Skeletal muscle tissue (tissue), 4 donors: ENCODE data around the gene PXMP2. TPM values are rescaled to one million over a fixed set of nuclear protein-coding genes. Genes with fewer than 3 reads are reported as not detected.

Experiments
- H3K27ac ChIP-seq: one replicate; pipeline ENCODE4 v1.7.0; 2013; ENCODE audit warnings: mild to moderate bottlenecking, low read depth, low read length, inconsistent platforms
- H3K27me3 ChIP-seq, 3 donors: one replicate each; pipeline ENCODE4 v1.7.0; 2013; ENCODE audit warnings: low read length in 3 of 3; ENCODE audit not compliant: control insufficient read depth in 3 of 3, insufficient read depth in 3 of 3
- H3K36me3 ChIP-seq, 3 donors: one replicate each; pipeline ENCODE4 v1.7.0; 2013; ENCODE audit warnings: low read length in 3 of 3; ENCODE audit not compliant: control insufficient read depth in 3 of 3, insufficient read depth in 3 of 3
- H3K4me1 ChIP-seq, 3 donors: one replicate each; pipeline ENCODE4 v1.7.0; 2013; ENCODE audit warnings: low read length in 3 of 3, mild to moderate bottlenecking in 3 of 3; ENCODE audit not compliant: control insufficient read depth in 3 of 3, insufficient read depth in 3 of 3
- H3K4me3 ChIP-seq, 3 donors: one replicate each; pipeline ENCODE4 v1.7.0; 2013; ENCODE audit warnings: low read length in 3 of 3
- H3K9ac ChIP-seq, 3 donors: one replicate each; pipeline ENCODE4 v1.7.0; 2013; ENCODE audit warnings: low read length in 3 of 3, mild to moderate bottlenecking in 3 of 3, moderate library complexity in 2 of 3, low read depth in 1 of 3
- H3K9me3 ChIP-seq, 3 donors: one replicate each; pipeline ENCODE4 v1.7.0; 2013; ENCODE audit warnings: low read length in 3 of 3; ENCODE audit not compliant: control insufficient read depth in 3 of 3
- total RNA-seq: library from RNA; depleted of rRNA; stranded (reverse); fragments of >200 nt; gene quantifications from one replicate; pipeline ENCODE4 v1.2.3, GENCODE V29; 2014
- donor health status: Osteomylitis.

Gene PXMP2
- total RNA-seq: 22.4 TPM

DNA sequence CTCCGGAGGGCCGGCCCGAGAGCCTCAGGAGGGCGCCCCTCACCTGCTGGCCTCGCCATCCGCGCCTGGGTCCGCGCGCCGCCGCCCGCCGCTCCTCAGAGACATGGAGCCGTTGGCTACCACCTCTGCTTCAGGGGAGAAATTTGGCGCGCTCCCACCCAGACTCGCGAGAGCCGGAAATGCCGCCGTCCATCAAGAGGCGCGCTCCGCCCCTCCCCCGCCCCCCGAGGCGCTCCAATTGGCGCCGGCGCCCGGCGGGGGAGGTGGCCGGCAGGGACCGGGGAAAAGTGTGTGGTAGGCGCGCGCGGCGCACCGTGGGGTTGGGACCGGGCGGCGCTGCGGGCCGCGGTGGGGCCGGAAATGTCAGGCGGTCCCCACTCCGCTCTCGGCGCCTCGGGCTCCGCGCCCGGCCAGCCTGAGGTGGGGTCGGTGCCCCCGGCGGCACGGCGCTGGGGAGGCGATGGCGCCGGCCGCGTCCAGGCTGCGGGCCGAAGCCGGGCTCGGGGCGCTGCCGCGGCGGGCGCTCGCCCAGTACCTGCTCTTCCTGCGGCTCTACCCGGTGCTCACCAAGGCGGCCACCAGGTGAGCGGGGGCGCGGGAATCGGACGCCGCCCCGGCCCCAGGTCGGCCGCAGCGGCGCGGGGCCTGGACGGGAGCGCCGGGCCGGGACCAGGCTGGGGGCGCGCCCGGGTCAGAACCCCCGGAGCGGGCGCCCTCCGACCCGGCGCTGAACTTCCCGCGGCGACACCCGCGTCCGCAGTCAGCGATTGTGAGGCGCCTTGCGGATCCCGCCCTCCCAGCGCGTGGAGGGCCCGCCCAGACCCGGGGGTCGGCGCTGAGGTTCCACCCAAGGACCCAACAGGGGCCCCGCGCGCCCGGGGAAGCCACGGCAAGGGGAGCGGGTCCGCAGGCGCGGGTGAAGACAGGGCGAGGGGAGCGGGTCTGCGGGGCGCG is at the start of gene PXMP2, which contains the start of gene POLE:
Gene PXMP2, plus strand, starts transcription at position 377 of the 954 bp plus-strand sequence. Its CDS starts 84 bp downstream, at position 461.
Gene POLE, minus strand, starts transcription at position 132 of the 954 bp plus-strand sequence. Its CDS starts 27 bp downstream, at position 105.
- no peaks in the 10 kb centered on the region for H3K27me3 ChIP-seq
- peak within 1 kb of the TSS in 2 of 3 donors; percentile 67 to 70 for H3K4me3 ChIP-seq
- H3K9ac ChIP-seq: peak within 1 kb of the TSS; percentile 20 to 82 (median 64)
- no peak within 1 kb of the TSS for H3K27ac ChIP-seq
- H3K36me3 ChIP-seq: peaks cover 0 to 5% (median 2%) of the 10 kb centered on the region in 3 donors
- H3K4me1 ChIP-seq: peaks cover 5 to 14% (median 8%) of the 10 kb centered on the region in 3 donors
- H3K9me3 ChIP-seq: no peaks in the 10 kb centered on the region

DNA sequence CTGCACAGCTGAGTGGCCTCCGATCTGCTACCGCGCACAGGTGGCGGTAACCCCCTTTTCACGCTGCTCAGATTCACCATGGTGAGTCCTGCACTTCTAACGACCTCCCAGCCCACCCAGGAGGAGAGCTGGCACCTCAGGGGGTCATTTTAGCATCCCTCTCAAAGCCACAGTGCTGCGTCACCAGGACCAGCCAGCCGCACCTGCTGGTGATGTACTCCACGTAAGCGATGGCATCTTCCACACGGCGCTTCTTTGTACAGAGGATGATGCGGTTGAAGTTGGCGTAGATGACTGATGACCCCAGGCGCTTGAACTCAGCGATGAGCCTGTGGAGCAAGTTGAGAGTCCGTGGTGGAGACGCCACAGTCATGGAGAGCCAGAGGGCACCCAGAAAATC is 49.6 kb upstream of the PXMP2 start:
- H3K4me1 ChIP-seq: no peaks in the 10 kb centered on the region
- peaks cover 60 to 83% (median 64%) of the 10 kb centered on the region in 3 donors for H3K36me3 ChIP-seq
- no peak overlapping the region for H3K4me3 ChIP-seq
- H3K27ac ChIP-seq: no peak overlapping the region
- H3K9me3 ChIP-seq: no peaks in the 10 kb centered on the region
- H3K27me3 ChIP-seq: no peaks in the 10 kb centered on the region
- no peak overlapping the region for H3K9ac ChIP-seq

DNA sequence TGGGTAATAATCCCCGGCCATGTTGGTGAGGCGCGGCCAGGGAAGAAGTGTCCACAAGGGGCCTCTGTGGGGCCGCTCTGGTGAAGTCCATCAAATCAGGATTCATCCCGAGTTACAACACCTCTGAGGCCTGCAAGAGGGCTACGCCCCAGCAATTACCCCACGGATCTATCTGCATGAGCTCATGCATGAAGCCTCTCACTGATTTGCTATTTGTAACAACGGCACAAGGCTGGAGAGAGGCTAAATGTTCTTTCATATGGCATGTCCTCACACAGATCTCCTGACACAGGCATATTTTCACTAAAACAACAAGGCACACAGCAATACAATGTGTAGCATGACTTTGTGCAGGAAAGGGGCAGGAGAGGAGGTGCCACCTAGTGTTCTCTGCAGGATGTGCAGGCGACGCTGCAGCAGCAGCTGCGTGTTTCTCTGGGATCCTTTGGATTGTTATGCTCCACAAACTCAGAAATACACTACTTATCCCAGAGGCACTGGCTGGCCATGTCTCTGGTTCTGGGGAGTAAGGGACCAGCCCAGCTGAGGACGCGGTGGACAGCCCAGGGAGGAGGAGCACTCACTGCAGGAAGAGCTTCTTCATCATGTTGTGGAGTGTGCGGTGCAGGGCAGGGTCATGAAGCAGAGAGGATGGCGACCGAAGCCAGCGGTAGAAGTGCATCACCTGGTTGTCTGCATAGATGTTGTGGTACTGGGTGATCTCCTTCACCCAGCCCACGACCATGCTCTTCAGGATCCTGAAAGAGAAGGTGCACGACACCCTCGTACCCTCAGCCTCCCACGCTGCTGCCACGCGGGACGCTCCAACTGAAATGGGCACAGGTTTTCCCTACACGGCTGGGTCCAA is 48.6 kb upstream of the PXMP2 start:
- Histone ChIP-seq H3K27ac (no peak overlapping the region), H3K36me3 (peaks cover 68 to 85% (median 68%) of the 10 kb centered on the region in 3 donors), H3K4me3 (no peak overlapping the region), H3K9ac (no peak overlapping the region), H3K9me3 (no peaks in the 10 kb centered on the region), H3K27me3 (no peaks in the 10 kb centered on the region), H3K4me1 (no peaks in the 10 kb centered on the region)

DNA sequence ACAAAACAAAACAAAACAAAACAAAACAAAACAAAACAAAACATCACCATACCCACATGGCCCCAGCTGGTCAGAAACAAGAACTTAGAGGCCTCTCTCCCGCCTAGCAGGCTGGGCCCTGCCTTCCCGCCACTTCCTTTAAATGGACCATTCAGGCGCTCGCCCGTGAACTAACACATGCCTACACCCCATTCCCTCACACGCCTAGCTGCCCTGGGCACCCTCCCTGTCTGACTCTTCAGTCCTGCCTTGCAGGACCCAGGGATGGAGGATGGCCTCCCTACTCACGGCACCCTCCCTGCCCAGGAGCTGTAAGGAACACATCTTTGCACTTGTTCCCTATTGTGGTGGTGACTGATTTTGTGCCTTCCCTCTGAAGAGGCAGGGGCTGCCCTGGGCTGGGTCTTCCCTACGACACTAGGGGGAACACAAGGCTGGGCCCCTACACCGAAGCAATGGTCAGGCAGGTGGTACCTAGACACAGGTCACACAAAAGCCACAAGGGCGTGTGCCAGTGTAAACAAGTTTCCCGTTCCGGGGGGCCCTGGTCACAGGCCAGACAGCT is 47.3 kb upstream of the PXMP2 start:
- no peak overlapping the region for H3K4me3 ChIP-seq
- H3K9ac ChIP-seq: no peak overlapping the region
- peaks cover 59 to 74% (median 60%) of the 10 kb centered on the region in 3 donors for H3K36me3 ChIP-seq
- H3K27me3 ChIP-seq: no peaks in the 10 kb centered on the region
- no peaks in the 10 kb centered on the region for H3K4me1 ChIP-seq
- H3K9me3 ChIP-seq: no peaks in the 10 kb centered on the region
- no peak overlapping the region for H3K27ac ChIP-seq

GRCh38 chr12:132640936-132641335 is 46.5 kb upstream of the PXMP2 start:
- Histone ChIP-seq H3K9ac (no peak overlapping the region), H3K36me3 (peaks cover 53 to 67% (median 54%) of the 10 kb centered on the region in 3 donors), H3K9me3 (no peaks in the 10 kb centered on the region), H3K27ac (no peak overlapping the region), H3K4me3 (no peak overlapping the region), H3K4me1 (no peaks in the 10 kb centered on the region), H3K27me3 (no peaks in the 10 kb centered on the region)

GRCh38 chr12:132641811-132642650 is 45.4 kb upstream of the PXMP2 start:
- H3K4me1 ChIP-seq: no peaks in the 10 kb centered on the region
- H3K27ac ChIP-seq: no peak overlapping the region
- peaks cover 52 to 65% (median 55%) of the 10 kb centered on the region in 3 donors for H3K36me3 ChIP-seq
- H3K9ac ChIP-seq: no peak overlapping the region
- no peaks in the 10 kb centered on the region for H3K27me3 ChIP-seq
- H3K9me3 ChIP-seq: no peaks in the 10 kb centered on the region
- no peak overlapping the region for H3K4me3 ChIP-seq

DNA sequence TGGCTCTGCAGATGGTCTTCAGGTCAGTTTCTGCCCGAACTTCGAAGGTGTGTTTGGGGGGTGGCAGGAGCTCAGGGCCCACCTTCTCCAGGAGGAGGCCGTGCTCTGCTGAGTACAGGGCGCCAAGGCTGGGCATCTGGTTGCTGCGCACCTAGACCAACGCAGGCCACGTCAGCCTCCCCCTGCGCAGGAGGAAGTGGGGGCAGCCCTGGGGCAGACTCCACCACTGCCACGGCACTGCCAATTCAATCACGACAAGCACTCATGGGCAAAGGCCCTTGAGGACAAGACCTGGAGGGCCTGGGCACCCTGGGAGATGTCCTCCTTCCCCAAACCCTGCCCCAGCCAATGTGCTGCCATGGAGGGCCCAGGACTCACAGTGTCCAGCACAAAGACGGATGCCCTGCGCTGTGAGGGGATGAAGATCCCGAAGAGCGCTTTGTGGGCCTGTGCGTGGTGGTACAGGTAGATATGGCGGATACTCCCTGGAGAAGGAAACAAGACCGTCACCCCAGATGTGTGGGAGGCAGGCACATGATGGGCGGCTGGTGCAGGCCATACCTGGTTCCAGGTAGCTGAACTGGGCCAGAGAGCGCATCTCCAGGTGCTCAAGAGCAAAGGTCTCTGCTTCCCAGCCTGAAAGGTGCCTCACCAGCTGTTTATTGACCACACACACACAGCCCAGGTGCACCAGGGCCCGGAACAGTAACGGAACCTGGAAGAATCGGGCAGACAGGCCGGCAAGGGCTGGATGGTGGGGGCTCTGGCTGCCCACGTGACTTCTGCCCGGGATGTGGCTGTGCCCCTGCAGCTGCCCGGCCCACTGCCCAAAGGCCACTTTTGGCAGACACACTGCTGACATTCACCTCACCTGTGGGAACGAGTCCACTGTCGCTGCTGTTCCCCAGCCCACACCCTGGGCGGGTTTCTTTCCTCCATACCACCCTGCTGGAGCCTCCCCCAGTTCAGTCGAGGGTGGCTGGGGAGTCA is 44.2 kb upstream of the PXMP2 start:
- H3K27me3 ChIP-seq: no peaks in the 10 kb centered on the region
- H3K9ac ChIP-seq: no peak overlapping the region
- peaks cover 54 to 63% (median 56%) of the 10 kb centered on the region in 3 donors for H3K36me3 ChIP-seq
- no peaks in the 10 kb centered on the region for H3K9me3 ChIP-seq
- H3K27ac ChIP-seq: no peak overlapping the region
- no peak overlapping the region for H3K4me3 ChIP-seq
- H3K4me1 ChIP-seq: no peaks in the 10 kb centered on the region

DNA sequence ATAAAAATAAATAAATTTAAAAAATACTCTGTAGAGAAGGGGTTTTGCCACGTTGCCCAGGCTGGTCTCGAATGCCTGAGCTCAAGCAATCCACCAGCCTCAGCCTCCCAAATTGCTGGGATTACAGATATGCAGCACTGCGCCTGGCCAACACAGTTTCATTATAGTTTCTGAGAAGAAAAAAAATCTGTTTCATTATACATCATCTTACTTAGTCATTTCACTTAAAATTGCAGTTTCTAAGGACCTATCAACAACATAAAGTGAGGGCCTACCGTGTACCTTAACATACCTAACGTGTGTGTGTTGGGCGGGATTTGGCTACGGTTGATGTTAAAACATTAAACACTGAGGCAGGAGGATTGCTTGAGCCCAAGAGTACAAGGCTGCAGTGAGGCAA is 40.5 kb upstream of the PXMP2 start:
- Histone ChIP-seq H3K36me3 (peaks cover 49 to 59% (median 57%) of the 10 kb centered on the region in 3 donors), H3K4me3 (no peak overlapping the region), H3K27ac (no peak overlapping the region), H3K27me3 (no peaks in the 10 kb centered on the region), H3K4me1 (no peaks in the 10 kb centered on the region), H3K9me3 (no peaks in the 10 kb centered on the region), H3K9ac (no peak overlapping the region)
